Measurements from ENCODE around the gene TOGARAM1. TPM values are rescaled to one million over a fixed set of nuclear protein-coding genes. Genes with fewer than 3 reads are reported as not detected.
A peak's percentile ranks its signal among the peaks of the same experiment; 100 is the strongest.
"Not testable (repeated sequence)": the region's sequence is repeated elsewhere in the genome, so short reads cannot be mapped to it uniquely, and the experiment has no call there.

The TOGARAM1 gene
- polyA plus RNA-seq, 1 donor = 43.1 TPM

DNA sequence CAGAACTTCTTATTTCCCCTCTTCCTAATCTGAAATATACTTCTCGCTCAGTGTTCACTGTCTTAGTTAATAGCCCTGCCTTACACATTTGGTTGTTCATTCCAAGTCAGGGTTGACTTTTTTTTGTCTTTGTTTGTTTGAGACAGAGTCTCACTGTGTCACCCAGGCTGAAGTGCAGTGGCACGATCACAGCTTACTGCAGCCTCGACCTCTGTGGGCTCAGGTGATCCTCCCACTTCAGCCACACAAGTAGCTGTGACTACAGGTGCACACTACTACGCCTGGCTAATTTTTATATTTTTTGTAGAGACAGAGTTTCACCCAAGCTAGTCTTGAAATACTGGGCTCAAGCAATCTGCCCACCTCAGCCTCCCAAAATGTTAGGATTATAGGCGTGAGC, 79.7 kb downstream of the TOGARAM1 start:
- no peak for DNase-seq

GRCh38 chr14:45044638-45045037, 82.6 kb downstream of the TOGARAM1 start:
- no peak for DNase-seq

GRCh38 chr14:45048385-45048784, 86.4 kb downstream of the TOGARAM1 start:
- DNase-seq = no peak

- no peak for DNase-seq
Measured at GRCh38 chr14:45051180-45051579, 89.2 kb downstream of the TOGARAM1 start.

DNA sequence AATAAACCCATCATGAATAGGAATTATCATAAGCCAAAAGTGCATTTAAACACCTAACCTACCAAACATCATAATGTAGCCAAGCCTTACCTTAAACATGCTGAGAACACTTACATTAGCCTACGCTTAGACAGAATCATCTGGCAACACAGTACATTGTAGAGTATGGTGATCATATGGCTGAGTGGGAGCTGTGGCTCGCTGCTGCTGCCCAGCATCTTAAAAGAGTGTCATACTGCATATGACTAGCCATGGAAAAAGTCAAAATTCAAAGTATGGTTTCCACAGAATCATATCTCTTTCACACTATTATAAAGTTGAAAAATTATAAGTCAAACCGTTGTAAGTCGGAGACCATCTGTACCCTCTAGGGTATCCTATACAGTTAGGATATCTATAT, 89.9 kb downstream of the TOGARAM1 start:
- DNase-seq = no peak

DNA sequence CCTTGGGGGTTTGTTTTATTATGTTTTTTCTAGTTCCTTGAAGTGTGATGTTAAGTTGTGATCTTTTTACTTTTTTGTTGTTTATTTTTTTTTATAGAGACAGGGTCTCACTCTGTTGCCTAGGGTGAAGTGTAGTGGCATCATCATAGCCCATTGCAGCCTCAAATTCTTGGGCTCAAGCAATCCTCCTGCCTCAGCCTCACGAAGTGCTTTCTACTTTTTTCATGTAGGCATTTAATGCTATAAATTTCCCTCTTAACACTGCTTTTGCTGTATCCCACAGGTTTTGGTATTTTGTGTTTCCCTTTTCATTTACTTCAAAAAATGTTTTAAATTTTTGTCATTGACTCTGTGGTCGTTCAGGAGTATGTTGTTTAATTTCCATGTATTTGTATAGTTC, 95.4 kb downstream of the TOGARAM1 start:
- no peak for DNase-seq

DNA sequence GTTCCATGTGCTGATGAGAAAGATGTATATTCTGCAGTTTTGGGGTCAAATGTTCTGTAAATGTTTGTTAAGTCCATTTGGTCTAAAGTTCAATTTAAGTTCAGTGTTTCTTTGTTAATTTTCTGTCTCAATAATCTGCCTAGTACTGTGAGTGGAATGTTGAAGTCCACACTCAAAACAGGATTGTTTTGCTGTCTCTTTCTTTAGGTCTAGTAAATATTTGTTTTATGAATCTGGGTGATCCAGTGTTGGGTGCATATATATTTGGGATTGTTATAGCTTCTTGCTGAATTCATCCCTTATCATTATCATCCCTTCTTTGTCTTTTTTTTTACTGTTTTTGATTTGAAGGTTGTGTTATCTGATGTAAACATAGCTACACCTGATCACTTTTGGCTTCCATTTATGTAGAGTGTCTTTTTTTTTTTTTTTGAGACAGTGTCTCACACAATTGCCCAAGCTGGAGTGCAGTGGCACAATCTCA, 95.9 kb downstream of the TOGARAM1 start:
- DNase-seq = no peak

DNA sequence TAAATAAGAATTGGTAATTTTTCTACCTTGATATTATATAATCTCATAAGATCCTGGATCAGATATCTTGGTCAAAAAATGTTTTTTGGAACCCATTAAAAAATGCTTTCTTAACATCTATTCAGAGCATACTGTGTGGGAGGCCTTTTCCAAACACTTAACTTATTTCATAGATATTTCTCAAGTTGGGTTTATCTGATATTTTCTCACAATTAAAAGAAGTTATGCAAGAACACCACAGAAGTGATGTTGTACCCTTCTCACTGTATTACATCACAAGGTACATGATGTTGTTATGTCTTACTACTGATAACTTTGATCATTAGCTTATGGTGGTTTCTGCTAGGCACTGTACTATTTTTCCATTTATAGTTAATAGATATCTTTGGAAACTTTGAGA, 98.6 kb downstream of the TOGARAM1 start:
- no peak for DNase-seq

- DNase-seq = no peak
Measured at GRCh38 chr14:45065540-45065939, 103.5 kb downstream of the TOGARAM1 start.

GRCh38 chr14:45065956-45066355, 104.0 kb downstream of the TOGARAM1 start:
- no peak for DNase-seq

DNA sequence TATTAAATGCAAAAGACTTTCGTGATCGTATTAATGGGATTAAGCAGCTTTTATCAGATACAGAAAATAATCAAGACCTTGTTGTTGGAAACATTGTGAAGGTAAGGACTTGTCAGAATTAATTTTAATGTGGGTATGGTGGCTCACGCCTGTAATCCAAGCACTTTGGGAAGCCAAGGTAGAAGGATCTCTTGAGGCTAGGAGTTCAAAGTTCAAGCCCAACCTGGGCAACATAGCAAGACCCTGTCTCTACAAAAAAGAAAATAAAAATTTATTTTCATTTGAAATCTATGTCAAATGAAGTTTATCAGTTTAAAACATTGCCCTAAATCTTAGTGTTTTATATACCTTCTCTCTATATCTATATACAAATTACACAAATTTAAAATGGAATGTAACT, 104.7 kb downstream of the TOGARAM1 start:
- no peak for DNase-seq

DNA sequence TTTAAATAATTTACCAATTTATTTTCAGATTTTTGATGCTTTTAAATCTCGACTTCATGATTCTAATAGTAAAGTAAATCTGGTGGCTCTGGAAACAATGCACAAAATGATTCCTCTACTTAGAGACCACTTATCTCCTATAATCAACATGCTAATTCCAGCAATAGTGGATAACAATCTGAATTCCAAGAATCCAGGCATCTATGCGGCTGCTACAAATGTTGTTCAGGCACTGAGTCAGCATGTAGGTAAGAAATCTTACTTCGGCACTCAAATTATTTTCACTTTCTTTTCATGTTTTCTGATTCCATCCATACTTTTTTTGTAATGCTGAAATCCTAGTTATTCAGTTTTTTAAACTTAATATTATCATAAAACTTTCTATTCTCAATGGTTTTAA, 106.4 kb downstream of the TOGARAM1 start:
- no peak for DNase-seq

DNA sequence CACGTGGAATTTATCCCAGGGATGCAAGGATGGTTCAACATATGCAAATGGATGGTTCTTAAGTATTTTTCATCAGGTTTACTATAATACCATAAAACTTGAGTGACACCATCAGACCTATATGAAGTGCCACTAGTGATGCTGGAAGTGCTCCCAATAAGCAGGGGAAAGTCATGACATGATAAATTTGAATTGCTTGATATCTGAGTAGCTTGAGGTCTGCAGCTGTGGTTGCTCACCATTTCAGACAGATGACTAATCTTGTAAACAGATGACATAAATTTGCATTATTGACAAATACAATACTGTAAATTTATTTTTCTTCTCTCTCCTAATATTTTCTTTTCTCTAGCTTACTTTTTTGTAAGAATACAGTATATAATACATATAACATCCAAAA, 108.2 kb downstream of the TOGARAM1 start:
- no peak for DNase-seq

DNA sequence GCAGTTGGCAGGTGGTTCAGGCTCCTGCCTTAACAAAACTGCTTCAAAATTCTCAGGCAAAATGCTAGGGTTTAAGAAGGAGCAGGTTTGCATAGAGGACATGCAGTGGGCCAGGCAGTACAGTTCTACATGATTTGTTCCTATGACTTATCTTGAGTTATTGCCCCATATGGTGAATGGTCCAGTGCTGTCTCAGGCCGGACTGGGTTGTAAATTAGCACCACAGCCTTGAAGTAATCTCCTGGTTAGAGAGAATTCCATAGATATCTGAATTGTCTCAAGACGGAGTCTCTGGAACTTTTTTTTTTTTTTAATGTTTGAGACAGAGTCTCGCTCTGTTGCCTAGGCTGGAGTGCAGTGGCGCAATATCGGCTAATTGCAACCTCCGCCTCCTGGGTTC, 110.1 kb downstream of the TOGARAM1 start:
- DNase-seq = no peak

- DNase-seq = no peak
Measured at GRCh38 chr14:45073231-45073879, 111.4 kb downstream of the TOGARAM1 start.

- no peak for DNase-seq
Measured at GRCh38 chr14:45078323-45078722, 116.3 kb downstream of the TOGARAM1 start.

DNA sequence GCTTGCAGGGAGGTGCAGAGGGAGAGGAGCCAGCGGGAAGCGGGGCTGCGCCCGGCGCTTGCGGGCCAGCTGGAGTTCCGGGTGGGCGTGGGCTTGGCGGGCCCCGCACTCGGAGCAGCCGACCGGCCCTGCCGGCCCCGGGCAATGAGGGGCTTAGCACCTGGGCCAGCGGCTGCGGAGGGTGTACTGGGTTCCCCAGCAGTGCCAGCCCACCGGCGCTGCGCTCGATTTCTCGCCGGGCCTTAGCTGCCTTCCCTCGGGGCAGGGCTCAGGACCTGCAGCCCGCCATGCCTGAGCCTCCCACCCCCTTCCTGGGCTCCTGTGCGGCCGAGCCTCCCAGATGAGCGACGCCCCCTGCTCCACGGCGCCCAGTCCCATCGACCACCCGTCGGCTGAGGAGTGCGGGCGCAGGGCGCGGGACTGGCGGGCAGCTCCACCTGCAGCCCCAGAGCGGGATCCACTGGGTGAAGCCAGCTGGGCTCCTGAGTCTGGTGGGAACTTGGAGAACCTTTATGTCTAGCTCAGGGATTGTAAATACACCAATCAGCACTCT, 118.5 kb downstream of the TOGARAM1 start:
- not testable (repeated sequence) for DNase-seq

- DNase-seq = not testable (repeated sequence)
Measured at GRCh38 chr14:45081096-45081495, 119.1 kb downstream of the TOGARAM1 start.

DNA sequence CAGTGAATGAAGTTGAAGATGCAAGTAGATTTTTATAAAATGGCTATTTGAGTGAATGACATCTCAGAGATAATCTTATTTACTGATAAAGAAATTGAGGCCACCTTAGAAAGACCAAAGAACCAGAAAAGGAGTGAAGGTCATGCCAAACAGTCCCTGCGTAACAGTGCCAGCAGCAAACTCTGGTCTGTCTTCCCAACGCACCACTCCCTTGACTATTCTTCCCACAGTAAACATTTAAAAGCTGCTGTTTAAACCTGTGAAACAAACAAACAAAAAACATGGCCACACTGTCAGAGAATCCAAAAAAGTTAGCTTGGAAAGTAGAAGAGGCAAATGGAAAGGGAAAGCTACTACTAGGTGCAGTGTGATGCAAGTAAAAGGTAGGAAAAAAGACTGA, 120.4 kb downstream of the TOGARAM1 start:
- DNase-seq = no peak

GRCh38 chr14:45083617-45083975, 121.6 kb downstream of the TOGARAM1 start:
- no peak for DNase-seq

DNA sequence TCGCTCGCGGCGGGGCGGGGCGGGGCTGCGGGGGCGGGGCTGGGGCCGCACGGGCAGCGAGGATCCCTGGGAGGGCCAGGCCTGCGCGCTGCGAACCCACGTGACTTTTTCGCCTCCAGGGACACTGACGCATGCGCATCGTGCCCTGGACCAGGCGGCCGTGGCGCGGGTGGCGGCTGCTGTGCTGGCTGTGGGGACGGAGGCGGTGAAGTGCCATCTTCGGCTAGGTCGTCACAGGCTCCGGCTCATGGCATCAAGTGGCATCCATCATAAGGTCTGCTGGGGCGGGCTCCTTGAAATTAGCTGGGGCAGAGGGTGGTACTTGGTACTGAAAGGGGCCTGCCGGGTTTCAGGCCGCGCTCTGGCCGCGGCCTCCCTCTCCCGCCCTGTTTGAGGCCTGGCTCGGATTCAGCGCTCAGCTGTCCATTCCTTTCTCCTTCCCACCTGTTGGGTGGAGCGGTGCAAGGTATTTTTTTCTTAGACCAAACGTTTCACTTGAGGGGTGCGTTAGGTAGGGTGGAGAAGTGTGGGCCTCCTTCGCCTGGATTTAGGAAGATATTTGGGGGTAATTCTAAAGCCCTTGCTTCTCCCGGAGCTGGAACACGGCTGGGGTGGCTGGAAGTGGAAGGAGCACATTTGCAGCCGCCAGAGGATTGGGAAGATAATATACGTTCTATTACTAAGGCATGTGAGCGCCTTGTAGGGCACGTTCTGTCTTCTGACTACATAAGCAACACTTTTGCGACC, 122.2 kb downstream of the TOGARAM1 start, which contains the start of gene PRPF39:
TSS of gene PRPF39 (plus strand) at position 141 of the 747 bp plus-strand sequence. CDS start 11,124 bp downstream, outside the sequence.
- DNase-seq = peak; percentile 93

DNA sequence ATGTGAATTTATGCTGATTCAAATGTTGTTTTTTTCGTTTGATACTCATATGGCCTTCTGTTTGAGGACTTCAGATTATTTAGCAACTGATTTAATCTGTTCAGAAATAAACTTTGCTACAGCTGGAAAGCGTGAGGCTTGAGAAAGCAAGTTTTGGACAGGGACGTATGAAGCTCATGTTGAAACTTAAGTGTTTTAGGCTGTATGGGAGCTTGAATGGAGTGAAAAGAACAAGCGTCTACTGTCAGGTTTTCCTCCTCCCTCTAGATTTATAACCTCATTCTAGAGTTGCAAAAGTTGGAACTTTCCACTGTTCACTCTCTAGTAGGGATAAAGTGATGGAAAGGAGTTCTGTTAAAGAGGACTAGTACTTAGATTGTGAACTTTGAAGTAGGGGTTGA, 123.0 kb downstream of the TOGARAM1 start:
- peak; percentile 44 for DNase-seq

DNA sequence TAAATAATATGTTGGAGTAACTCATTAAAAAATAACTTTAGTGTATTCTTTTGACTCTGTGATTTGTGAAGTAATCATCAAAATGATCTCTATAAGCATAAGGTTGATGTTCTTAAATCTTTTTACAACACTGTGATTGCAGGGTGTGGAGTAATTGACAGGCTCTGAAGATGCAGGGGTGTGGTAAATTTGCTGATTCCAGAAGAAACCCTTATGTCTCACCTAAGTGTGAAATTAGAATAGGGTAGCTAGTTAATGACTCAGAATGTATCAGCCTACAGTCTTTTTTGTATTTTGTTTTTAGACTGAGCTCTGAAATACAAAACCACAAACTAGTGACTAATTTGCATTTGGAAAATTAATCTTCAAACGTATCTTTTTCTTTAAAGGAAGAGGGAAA, 127.8 kb downstream of the TOGARAM1 start:
- no peak for DNase-seq
